GM06990 (cell line): ENCODE data around the gene BCS1L.
A peak's percentile ranks its signal among the peaks of the same experiment; 100 is the strongest.

Source experiments
- DNase-seq: peaks from one replicate; pipeline ENCODE4 v3.0.0-alpha.2; 2011; ENCODE audit not compliant: insufficient read length; ENCODE audit errors: extremely low read depth
- H3K27me3 ChIP-seq: replicated peaks from 2 replicates; pipeline ENCODE4 v1.6.0; 2011; ENCODE audit warnings: low read length; ENCODE audit not compliant: control insufficient read depth, insufficient read depth
- H3K36me3 ChIP-seq: 2 replicates; pipeline ENCODE4 v1.5.1; 2011; ENCODE audit warnings: low read length; ENCODE audit not compliant: control insufficient read depth, insufficient read depth
- H3K4me3 ChIP-seq: replicated peaks from 2 replicates; pipeline ENCODE4 v1.5.1; 2011; ENCODE audit warnings: low read depth, mild to moderate bottlenecking, control low read depth, low read length
- CTCF ChIP-seq: IDR thresholded peaks from 2 replicates; pipeline ENCODE4 v1.5.1; 2011; ENCODE audit warnings: low read length, control low read depth, mild to moderate bottlenecking, inconsistent platforms; ENCODE audit not compliant: insufficient read depth, poor library complexity, severe bottlenecking

BCS1L gene

GRCh38 chr2:218648787-218649100 lies 10.7 kb upstream of the BCS1L start:
- Histone ChIP-seq H3K27me3 (no peaks in the 10 kb centered on the region), H3K4me3 (no peak overlapping the region), H3K36me3 (peaks cover 50% of the 10 kb centered on the region)
- no peak for DNase-seq
- no peak for TF ChIP-seq CTCF

GRCh38 chr2:218655751-218656150 lies 3.7 kb upstream of the BCS1L start:
- DNase-seq = no peak
- H3K27me3 ChIP-seq = no peaks in the 10 kb centered on the region
- H3K4me3 ChIP-seq = no peak overlapping the region
- TF ChIP-seq CTCF = no peak
- peaks cover 18% of the 10 kb centered on the region for H3K36me3 ChIP-seq

- Histone ChIP-seq H3K27me3 (no peaks in the 10 kb centered on the region), H3K36me3 (peaks cover 23% of the 10 kb centered on the region), H3K4me3 (peak overlapping the region; percentile 88)
- DNase-seq = peak; percentile 73
- TF ChIP-seq CTCF = peak; percentile 74
These were observed 719 bp upstream of the BCS1L start for GRCh38 chr2:218658671-218659257.

- Histone ChIP-seq H3K27me3 (no peaks in the 10 kb centered on the region), H3K36me3 (peaks cover 32% of the 10 kb centered on the region), H3K4me3 (peak overlapping the region; percentile 88)
- no peak for TF ChIP-seq CTCF
- no peak for DNase-seq
These were observed 490 bp downstream of the BCS1L start for GRCh38 chr2:218659988-218660358.

- no peak overlapping the region for H3K4me3 ChIP-seq
- H3K36me3 ChIP-seq = peaks cover 30% of the 10 kb centered on the region
- DNase-seq = no peak
- H3K27me3 ChIP-seq = no peaks in the 10 kb centered on the region
- TF ChIP-seq CTCF = no peak
These were observed 2.9 kb downstream of the BCS1L start for GRCh38 chr2:218662377-218662776.

GRCh38 chr2:218662827-218663226 lies 3.3 kb downstream of the BCS1L start:
- no peak for DNase-seq
- Histone ChIP-seq H3K27me3 (no peaks in the 10 kb centered on the region), H3K36me3 (peaks cover 32% of the 10 kb centered on the region), H3K4me3 (no peak overlapping the region)
- no peak for TF ChIP-seq CTCF
